H1 (cell line): ENCODE results near the gene STK39. TPM values are rescaled to one million over a fixed set of nuclear protein-coding genes. Genes with fewer than 3 reads are reported as not detected.

Experiments used
- CTCF ChIA-PET: fragments of 300-600 bp; sonication (Branson Sonifier 250); formaldehyde crosslinking; loops from one replicate; lab custom pipeline; 2021; ENCODE audit not compliant: partially characterized antibody; lab: Charles Lee
- POLR2A ChIA-PET: fragments of 300-600 bp; sonication (Branson Sonifier 250); formaldehyde crosslinking; loops from one replicate; lab custom pipeline; 2021; ENCODE audit warnings: inconsistent platforms; ENCODE audit not compliant: partially characterized antibody; lab: Charles Lee
- DNase-seq, 2 experiments: peaks; one replicate each; pipeline versions ENCODE4 v3.0.0 to v3.0.0-alpha.2; 2010 to 2022; ENCODE audit warnings: low spot score in 2 of 2, low read depth in 1 of 2, mixed read lengths in 1 of 2
- FAIRE-seq: peaks from 2 replicates; lab custom pipeline; 2011; peaks lifted over from hg19 to GRCh38; lab: Jason Lieb, UNC
- H2AFZ ChIP-seq: 2 replicates; pipeline ENCODE4 v1.8.1; 2012; ENCODE audit warnings: low read length, inconsistent platforms
- H2AK5ac ChIP-seq: 2 replicates; pipeline ENCODE4 v1.6.1; 2013; ENCODE audit warnings: low read depth, low read length
- H2BK120ac ChIP-seq: replicated peaks from 2 replicates; pipeline ENCODE3; 2013; ENCODE audit warnings: low read depth, low read length, inconsistent platforms
- H2BK12ac ChIP-seq: 2 replicates; pipeline ENCODE4 v1.6.1; 2013; ENCODE audit warnings: low read depth, low read length
- H2BK15ac ChIP-seq: 2 replicates; pipeline ENCODE4 v1.6.1; 2013; ENCODE audit warnings: low read length
- H2BK20ac ChIP-seq: 2 replicates; pipeline ENCODE4 v1.6.1; 2013; ENCODE audit warnings: low read length
- H2BK5ac ChIP-seq: 2 replicates; pipeline ENCODE4 v1.6.1; 2013; ENCODE audit warnings: low read depth, low read length
- H3K14ac ChIP-seq: 2 replicates; pipeline ENCODE4 v1.6.1; 2013; ENCODE audit warnings: inconsistent platforms; ENCODE audit not compliant: insufficient read length
- H3K18ac ChIP-seq: 2 replicates; pipeline ENCODE4 v1.6.1; 2013; ENCODE audit warnings: low read length; ENCODE audit errors: extremely low read depth
- H3K23ac ChIP-seq: 2 replicates; pipeline ENCODE4 v1.6.1; 2013; ENCODE audit warnings: inconsistent platforms; ENCODE audit not compliant: insufficient read length
- H3K23me2 ChIP-seq: 2 replicates; pipeline ENCODE4 v1.6.1; 2013; ENCODE audit warnings: low read depth, low read length
- H3K27ac ChIP-seq: 2 replicates; pipeline ENCODE4 v1.6.1; 2011; ENCODE audit warnings: low read depth, low read length, inconsistent platforms
- H3K27me3 ChIP-seq, 4 experiments: replicated peaks in 1 of 4; 1 replicate in 1 of 4; 2 replicates in 3 of 4; pipeline versions ENCODE4 v1.6.1 to v1.8.1; 2011 to 2013; ENCODE audit warnings: low read length in 3 of 4, mild to moderate bottlenecking in 3 of 4, inconsistent platforms in 2 of 4, mixed read lengths in 2 of 4, moderate library complexity in 1 of 4; ENCODE audit not compliant: control insufficient read depth in 3 of 4, insufficient read depth in 3 of 4; ENCODE audit errors: extremely low read depth in 1 of 4
- H3K36me3 ChIP-seq, 4 experiments: 2 replicates each; pipeline versions ENCODE4 v1.6.1 to v1.8.1; 2011 to 2013; ENCODE audit warnings: mild to moderate bottlenecking in 4 of 4, low read length in 3 of 4, moderate library complexity in 2 of 4, control low read depth in 1 of 4, inconsistent platforms in 1 of 4; ENCODE audit not compliant: insufficient read depth in 4 of 4, control insufficient read depth in 2 of 4
- H3K4ac ChIP-seq: replicated peaks from 2 replicates; pipeline ENCODE3; 2013; ENCODE audit warnings: low read length, low read depth, mixed read lengths, inconsistent platforms; ENCODE audit not compliant: insufficient read length
- H3K4me1 ChIP-seq, 4 experiments: replicated peaks in 1 of 4; 1 replicate in 1 of 4; 2 replicates in 3 of 4; pipeline versions ENCODE4 v1.6.1 to v1.8.1; 2011 to 2013; ENCODE audit warnings: low read length in 3 of 4, inconsistent platforms in 2 of 4, mixed read lengths in 1 of 4; ENCODE audit not compliant: insufficient read depth in 4 of 4, control insufficient read depth in 3 of 4
- H3K4me2 ChIP-seq, 2 experiments: 2 replicates each; pipeline versions ENCODE4 v1.6.1 to v1.8.1; 2011 to 2013; ENCODE audit warnings: low read depth in 2 of 2, low read length in 2 of 2, control low read depth in 1 of 2, inconsistent platforms in 1 of 2, mild to moderate bottlenecking in 1 of 2; ENCODE audit not compliant: insufficient read depth in 1 of 2
- H3K4me3 ChIP-seq, 4 experiments: fragments of 200-600, 300-600 bp in 1 of 4; sonication (generic), shearing (Covaris generic), sonication (Bioruptor Twin) in 1 of 4; 2 replicates each; pipeline versions ENCODE4 v1.5.1 to v1.8.1; 2011 to 2016; ENCODE audit warnings: low read length in 4 of 4, low read depth in 3 of 4, control low read depth in 2 of 4, inconsistent platforms in 2 of 4, mild to moderate bottlenecking in 2 of 4, mixed read lengths in 1 of 4, moderate library complexity in 1 of 4; ENCODE audit not compliant: insufficient read depth in 2 of 4; ENCODE audit errors: extremely low read depth in 1 of 4
- H3K56ac ChIP-seq: replicated peaks from 2 replicates; pipeline ENCODE3; 2013; ENCODE audit warnings: low read depth, mild to moderate bottlenecking, mixed read lengths, low read length, inconsistent platforms; ENCODE audit not compliant: insufficient read length
- H3K79me1 ChIP-seq: 2 replicates; pipeline ENCODE4 v1.6.1; 2013; ENCODE audit warnings: low read depth, low read length, control low read depth
- H3K79me2 ChIP-seq, 2 experiments: 2 replicates each; pipeline versions ENCODE4 v1.6.1 to v1.8.1; 2012 to 2013; ENCODE audit warnings: low read length in 2 of 2, mild to moderate bottlenecking in 2 of 2, inconsistent platforms in 1 of 2; ENCODE audit not compliant: insufficient read depth in 2 of 2, control insufficient read depth in 1 of 2
- H3K9ac ChIP-seq, 4 experiments: replicated peaks in 1 of 4; 1 replicate in 1 of 4; 2 replicates in 3 of 4; pipeline versions ENCODE4 v1.6.1 to v1.8.1; 2011 to 2013; ENCODE audit warnings: low read depth in 3 of 4, low read length in 3 of 4, control low read depth in 2 of 4, mild to moderate bottlenecking in 2 of 4, moderate library complexity in 2 of 4, inconsistent platforms in 1 of 4; ENCODE audit errors: extremely low read depth in 1 of 4
- H3K9me3 ChIP-seq, 2 experiments: 2 replicates each; pipeline versions ENCODE4 v1.6.1 to v1.8.1; 2012 to 2013; ENCODE audit warnings: mild to moderate bottlenecking in 2 of 2, moderate library complexity in 2 of 2, control low read depth in 1 of 2, inconsistent platforms in 1 of 2, low read depth in 1 of 2, low read length in 1 of 2, mixed read lengths in 1 of 2; ENCODE audit not compliant: insufficient read depth in 2 of 2
- H4K20me1 ChIP-seq, 2 experiments: replicated peaks in 1 of 2; 2 replicates each; pipeline versions ENCODE3 to v1.8.1; 2011 to 2013; ENCODE audit warnings: inconsistent platforms in 2 of 2, low read length in 2 of 2, mild to moderate bottlenecking in 1 of 2; ENCODE audit not compliant: insufficient read depth in 2 of 2, control insufficient read depth in 1 of 2
- H4K5ac ChIP-seq: 2 replicates; pipeline ENCODE4 v1.6.1; 2013; ENCODE audit warnings: low read length, low read depth, mixed read lengths, inconsistent platforms; ENCODE audit not compliant: insufficient read length
- H4K8ac ChIP-seq: 2 replicates; pipeline ENCODE4 v1.8.0; 2013; ENCODE audit warnings: mild to moderate bottlenecking, moderate library complexity, low read length, inconsistent platforms; ENCODE audit not compliant: insufficient read depth; ENCODE audit errors: extremely low read depth
- H4K91ac ChIP-seq: replicated peaks from 2 replicates; pipeline ENCODE3; 2013; ENCODE audit warnings: low read length, mixed read lengths, inconsistent platforms; ENCODE audit not compliant: insufficient read length
- ASH2L ChIP-seq: fragments of 200-600, 300-600 bp; sonication (generic); IDR thresholded peaks from one replicate; pipeline ENCODE4 v1.7.1; 2017; ENCODE audit warnings: low read length
- BRCA1 ChIP-seq: IDR thresholded peaks from 2 replicates; pipeline ENCODE4 v1.6.1; 2012; ENCODE audit warnings: low read depth, low read length, improper control_type of control experiment
- E2F6 ChIP-seq: IDR thresholded peaks from 2 replicates; pipeline ENCODE4 v1.6.1; 2012; ENCODE audit warnings: inconsistent platforms
- EP300 ChIP-seq, 2 experiments: IDR thresholded peaks; 1 replicate in 1 of 2; 2 replicates in 1 of 2; pipeline ENCODE4 v1.6.1; 2011 to 2012; ENCODE audit warnings: low read depth in 2 of 2, low read length in 2 of 2, mild to moderate bottlenecking in 2 of 2, borderline replicate concordance in 1 of 2, inconsistent platforms in 1 of 2, moderate library complexity in 1 of 2
- MAX ChIP-seq: IDR thresholded peaks from 2 replicates; pipeline ENCODE4 v1.6.1; 2012; ENCODE audit warnings: inconsistent platforms
- NRF1 ChIP-seq: IDR thresholded peaks from 2 replicates; pipeline ENCODE4 v1.6.1; 2011; ENCODE audit warnings: mild to moderate bottlenecking, low read depth, low read length, improper control_type of control experiment
- WGBS, 2 experiments: shearing (Covaris generic) in 1 of 2; methylation state at CpG; one replicate each; pipeline versions ENCODE4 v1.1.6 to v1.1.7; 2013 to 2015; ENCODE audit warnings: low lambda C conversion rate in 2 of 2, mixed read lengths in 2 of 2, inconsistent platforms in 1 of 2, low coverage in 1 of 2, missing lambda C conversion rate in 1 of 2; ENCODE audit not compliant: insufficient replicate concordance in 2 of 2, insufficient coverage in 1 of 2, insufficient read length in 1 of 2; ENCODE audit errors: extremely low coverage in 1 of 2, missing lambda C conversion rate in 1 of 2; 5-methylcytosine and 5-hydroxymethylcytosine counted together
- polyA plus RNA-seq, 7 experiments: library from polyadenylated mRNA; depleted of rRNA in 3 of 7; stranded (reverse) in 5 of 7; unstranded in 2 of 7; fragments of >200 nt in 5 of 7; fragments of 200-250 nt in 2 of 7; gene quantifications; 1 replicate in 5 of 7; 2 replicates in 1 of 7; 4 replicates in 1 of 7; pipeline versions ENCODE4 v1.2.1 to v1.2.3, GENCODE V29; 2011 to 2013; ENCODE audit warnings: missing spikeins in 2 of 7, mixed read lengths in 2 of 7
- total RNA-seq: library from RNA; stranded (reverse); fragmentation: NEBNext Ultra II Directional; extraction: Animal tissue kit (Norgen Biotek cat#: 25700); gene quantifications from 2 replicates; pipeline ENCODE4 v1.2.1, GENCODE V29; 2021

Gene STK39
- total and polyA plus RNA-seq, 2 of the 8 experiments (the other 6 are each of a cell fraction or from before 2014, with no cell fraction given): 13.7 to 23.8 TPM

GRCh38 chr2:167972020-167972419, 275.4 kb downstream of the STK39 start:
- Histone ChIP-seq H2AFZ (no peak overlapping the region), H3K79me1 (no peaks in the 10 kb centered on the region), H2BK20ac (no peak overlapping the region), H3K36me3 (peaks cover 0 to 11% (median 0%) of the 10 kb centered on the region in 4 experiments; a peak in 3 of 8 replicates), H2BK120ac (no peak overlapping the region), H4K20me1 (no peaks in the 10 kb centered on the region), H3K56ac (no peak overlapping the region), H2BK5ac (no peak overlapping the region), H3K9ac (no peak overlapping the region), H3K14ac (no peak overlapping the region), H3K4me1 (no peaks in the 10 kb centered on the region), H3K27me3 (no peaks in the 10 kb centered on the region), H2BK12ac (no peak overlapping the region), H3K79me2 (no peaks in the 10 kb centered on the region), H3K18ac (no peak overlapping the region), H3K4me2 (no peak overlapping the region), H3K4me3 (no peak overlapping the region), H3K23ac (no peak overlapping the region), H4K5ac (no peak overlapping the region), H4K8ac (no peak overlapping the region), H3K27ac (no peak overlapping the region), H3K23me2 (no peaks in the 10 kb centered on the region), H4K91ac (no peak overlapping the region), H2BK15ac (no peak overlapping the region), H3K4ac (no peak overlapping the region), H2AK5ac (no peak overlapping the region), H3K9me3 (peaks cover 19 to 37% of the 10 kb centered on the region in 2 experiments)
- DNase-seq (no peak), FAIRE-seq (no peak)
- WGBS, 2 experiments: 73% methylated on average over 1 of the region's 1 CpG; no CpG with 5 or more reads in 1 of the 2 experiments
- TF ChIP-seq BRCA1 (no peak), NRF1 (no peak), E2F6 (no peak), EP300 (IDR thresholded peaks at IDR 0.05; ENCODE audit: borderline replicate concordance in 1 of 2, low read depth in 2 of 2, low read length in 2 of 2) (no peak), ASH2L (no peak), MAX (no peak)
- CTCF ChIA-PET: no interaction called here
- POLR2A ChIA-PET: no interaction called here
